Measurements from ENCODE around the gene RAB24.

DNA sequence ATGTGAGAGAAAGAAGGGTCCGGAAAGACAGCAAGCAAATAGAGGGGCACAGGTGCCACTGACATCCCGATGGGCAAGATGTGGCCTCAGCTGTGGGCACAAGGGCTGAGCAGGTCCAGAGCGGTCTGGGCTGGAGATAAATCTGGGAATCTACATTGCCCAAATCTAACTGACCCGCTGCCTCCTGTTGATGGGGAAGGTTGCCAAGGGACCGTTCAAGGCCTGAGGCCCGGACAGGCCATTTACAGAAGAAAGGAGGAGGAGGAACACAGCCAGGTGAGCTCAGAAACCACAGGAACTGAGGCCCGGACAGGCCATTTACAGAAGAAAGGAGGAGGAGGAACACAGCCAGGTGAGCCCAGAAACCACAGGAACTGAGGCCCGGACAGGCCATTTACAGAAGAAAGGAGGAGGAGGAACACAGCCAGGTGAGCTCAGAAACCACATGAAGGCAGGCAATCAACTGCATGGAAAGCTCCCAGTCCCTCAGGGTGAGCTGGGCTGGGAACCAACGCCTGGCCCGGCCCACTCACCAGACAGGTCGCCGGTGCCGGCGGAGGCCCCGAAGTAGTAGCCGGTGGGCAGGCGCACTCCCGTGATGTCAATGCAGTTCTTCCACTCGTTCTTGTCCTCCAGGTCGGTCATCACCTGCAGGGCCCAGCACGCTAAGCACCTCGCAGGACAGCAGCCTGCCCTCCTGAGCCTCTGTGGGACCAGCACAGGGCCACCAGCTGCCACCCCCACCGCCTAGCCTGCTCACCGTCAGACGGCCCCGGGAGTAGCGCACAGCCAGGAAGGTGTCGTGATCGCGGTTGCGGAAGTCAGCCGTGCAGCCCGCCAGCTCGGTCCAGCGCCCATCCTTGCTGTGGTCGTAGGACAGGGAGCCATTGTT is 33.3 kb upstream of the RAB24 start:
- TF ChIP-seq, protein P1, sequence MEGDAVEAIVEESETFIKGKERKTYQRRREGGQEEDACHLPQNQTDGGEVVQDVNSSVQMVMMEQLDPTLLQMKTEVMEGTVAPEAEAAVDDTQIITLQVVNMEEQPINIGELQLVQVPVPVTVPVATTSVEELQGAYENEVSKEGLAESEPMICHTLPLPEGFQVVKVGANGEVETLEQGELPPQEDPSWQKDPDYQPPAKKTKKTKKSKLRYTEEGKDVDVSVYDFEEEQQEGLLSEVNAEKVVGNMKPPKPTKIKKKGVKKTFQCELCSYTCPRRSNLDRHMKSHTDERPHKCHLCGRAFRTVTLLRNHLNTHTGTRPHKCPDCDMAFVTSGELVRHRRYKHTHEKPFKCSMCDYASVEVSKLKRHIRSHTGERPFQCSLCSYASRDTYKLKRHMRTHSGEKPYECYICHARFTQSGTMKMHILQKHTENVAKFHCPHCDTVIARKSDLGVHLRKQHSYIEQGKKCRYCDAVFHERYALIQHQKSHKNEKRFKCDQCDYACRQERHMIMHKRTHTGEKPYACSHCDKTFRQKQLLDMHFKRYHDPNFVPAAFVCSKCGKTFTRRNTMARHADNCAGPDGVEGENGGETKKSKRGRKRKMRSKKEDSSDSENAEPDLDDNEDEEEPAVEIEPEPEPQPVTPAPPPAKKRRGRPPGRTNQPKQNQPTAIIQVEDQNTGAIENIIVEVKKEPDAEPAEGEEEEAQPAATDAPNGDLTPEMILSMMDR (IDR thresholded peaks at IDR 0.05; ENCODE audit: borderline replicate concordance, extremely low read depth, low read length, poor library complexity, severe bottlenecking) = no peak
- no peak for TF ChIP-seq EZH2 (IDR thresholded peaks at IDR 0.05; ENCODE audit: borderline replicate concordance, low read depth, low read length, severe bottlenecking)

Measured in DND-41 (cell line).